ENCODE measurements around the gene FAM171A2.

Gene FAM171A2

DNA sequence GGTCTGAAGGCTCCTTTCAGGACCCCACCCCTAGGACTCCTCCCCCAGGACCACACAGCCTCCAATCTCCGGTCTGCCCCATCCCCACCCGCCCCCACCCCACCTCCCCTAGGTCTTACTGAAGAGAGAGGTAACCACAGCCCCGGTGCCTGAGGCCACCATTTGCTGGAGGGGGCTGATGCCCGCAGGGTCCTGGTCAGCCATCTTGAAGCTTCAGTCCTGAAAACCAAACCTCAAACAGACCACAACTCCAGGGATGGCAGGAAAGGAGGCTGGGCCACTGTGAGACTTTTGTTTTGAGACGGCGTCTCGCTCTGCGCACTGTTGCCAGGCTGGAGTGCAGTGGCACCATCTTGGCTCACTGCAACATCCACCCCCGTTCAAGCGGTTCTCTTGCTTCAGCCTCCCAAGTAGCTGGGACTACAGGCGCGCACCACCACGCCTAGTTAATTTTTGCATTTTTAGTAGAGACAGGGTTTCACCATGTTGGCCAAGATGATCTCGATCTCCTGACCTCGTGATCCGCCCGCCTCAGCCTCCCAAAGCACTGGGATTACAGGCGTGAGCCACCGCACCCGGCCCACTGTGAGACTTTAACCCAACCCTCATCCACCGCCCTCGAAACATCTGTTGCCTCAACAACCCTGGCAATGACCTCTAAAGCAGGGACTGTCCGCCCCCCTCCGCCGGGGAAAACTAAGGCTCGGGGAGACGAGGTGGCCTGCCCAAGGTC lies 40.1 kb downstream of the FAM171A2 start:
- Histone ChIP-seq H3K4me1 (ENCODE audit: insufficient read depth, low read length) (peaks cover 15% of the 10 kb centered on the region), H3K36me3 (ENCODE audit: insufficient read depth, low read length) (peaks cover 31% of the 10 kb centered on the region), H3K27me3 (ENCODE audit: control insufficient read depth in 1 of 2, insufficient read depth in 2 of 2, low read length in 2 of 2) (no peaks in the 10 kb centered on the region), H3K27ac (ENCODE audit: low read depth, low read length) (peak overlapping the region; percentile 82), H3K4me3 (ENCODE audit: low read depth in 1 of 2, low read length in 2 of 2) (peak overlapping the region; percentile 78 to 98), H3K9me3 (ENCODE audit: low read length) (no peaks in the 10 kb centered on the region), H3K9ac (ENCODE audit: low read length) (peak overlapping the region; percentile 21)

- Histone ChIP-seq H3K4me1 (ENCODE audit: insufficient read depth, low read length) (peaks cover 15% of the 10 kb centered on the region), H3K9me3 (ENCODE audit: low read length) (no peaks in the 10 kb centered on the region), H3K4me3 (ENCODE audit: low read depth in 1 of 2, low read length in 2 of 2) (no peak overlapping the region), H3K27ac (ENCODE audit: low read depth, low read length) (no peak overlapping the region), H3K27me3 (ENCODE audit: control insufficient read depth in 1 of 2, insufficient read depth in 2 of 2, low read length in 2 of 2) (peaks cover 3 to 8% of the 10 kb centered on the region in 2 donors), H3K9ac (ENCODE audit: low read length) (no peak overlapping the region), H3K36me3 (ENCODE audit: insufficient read depth, low read length) (peaks cover 31% of the 10 kb centered on the region)
These were observed 41.3 kb downstream of the FAM171A2 start for GRCh38 chr17:44322236-44322895.

GRCh38 chr17:44321246-44322120 lies 42.2 kb downstream of the FAM171A2 start:
- H3K4me3 ChIP-seq (ENCODE audit: low read depth in 1 of 2, low read length in 2 of 2), result no peak overlapping the region
- peaks cover 12% of the 10 kb centered on the region for H3K4me1 ChIP-seq (ENCODE audit: insufficient read depth, low read length)
- no peaks in the 10 kb centered on the region for H3K9me3 ChIP-seq (ENCODE audit: low read length)
- peaks cover 31% of the 10 kb centered on the region for H3K36me3 ChIP-seq (ENCODE audit: insufficient read depth, low read length)
- H3K27ac ChIP-seq (ENCODE audit: low read depth, low read length), result no peak overlapping the region
- peaks cover 12 to 17% of the 10 kb centered on the region in 2 donors for H3K27me3 ChIP-seq (ENCODE audit: control insufficient read depth in 1 of 2, insufficient read depth in 2 of 2, low read length in 2 of 2)
- H3K9ac ChIP-seq (ENCODE audit: low read length), result no peak overlapping the region

DNA sequence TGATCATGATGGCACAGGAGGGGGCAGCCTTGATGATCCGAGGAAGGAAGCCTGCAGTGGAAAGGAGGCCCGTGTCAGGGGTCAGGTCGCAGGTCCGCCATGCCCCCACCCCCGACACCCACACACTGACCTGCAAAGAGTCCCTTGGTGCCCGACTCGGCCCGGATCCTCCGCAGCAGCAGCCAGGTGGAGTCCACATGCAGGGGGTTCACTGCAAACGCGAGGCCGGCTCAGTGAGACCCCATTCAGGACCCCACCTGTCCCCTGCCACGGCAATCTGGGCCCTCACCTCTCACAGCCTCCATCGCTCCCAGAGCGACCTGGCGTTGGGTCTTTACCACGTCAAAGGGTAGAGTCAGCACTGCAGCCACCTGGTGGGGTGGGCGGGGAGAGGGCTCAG lies 43.6 kb downstream of the FAM171A2 start:
- peaks cover 7% of the 10 kb centered on the region for H3K4me1 ChIP-seq (ENCODE audit: insufficient read depth, low read length)
- no peaks in the 10 kb centered on the region for H3K9me3 ChIP-seq (ENCODE audit: low read length)
- no peak overlapping the region for H3K27ac ChIP-seq (ENCODE audit: low read depth, low read length)
- H3K36me3 ChIP-seq (ENCODE audit: insufficient read depth, low read length), result peaks cover 31% of the 10 kb centered on the region
- no peak overlapping the region for H3K9ac ChIP-seq (ENCODE audit: low read length)
- H3K4me3 ChIP-seq (ENCODE audit: low read depth in 1 of 2, low read length in 2 of 2), result no peak overlapping the region
- H3K27me3 ChIP-seq (ENCODE audit: control insufficient read depth in 1 of 2, insufficient read depth in 2 of 2, low read length in 2 of 2), result peaks cover 23 to 29% of the 10 kb centered on the region in 2 donors

GRCh38 chr17:44318077-44318892 lies 45.4 kb downstream of the FAM171A2 start:
- Histone ChIP-seq H3K27ac (ENCODE audit: low read depth, low read length) (no peak overlapping the region), H3K9me3 (ENCODE audit: low read length) (no peaks in the 10 kb centered on the region), H3K4me1 (ENCODE audit: insufficient read depth, low read length) (no peaks in the 10 kb centered on the region), H3K4me3 (ENCODE audit: low read depth in 1 of 2, low read length in 2 of 2) (no peak overlapping the region), H3K27me3 (ENCODE audit: control insufficient read depth in 1 of 2, insufficient read depth in 2 of 2, low read length in 2 of 2) (peaks cover 23 to 43% of the 10 kb centered on the region in 2 donors), H3K36me3 (ENCODE audit: insufficient read depth, low read length) (peaks cover 31% of the 10 kb centered on the region), H3K9ac (ENCODE audit: low read length) (no peak overlapping the region)

GRCh38 chr17:44317545-44317944 lies 46.1 kb downstream of the FAM171A2 start:
- H3K4me3 ChIP-seq (ENCODE audit: low read depth in 1 of 2, low read length in 2 of 2), result no peak overlapping the region
- no peaks in the 10 kb centered on the region for H3K9me3 ChIP-seq (ENCODE audit: low read length)
- H3K9ac ChIP-seq (ENCODE audit: low read length), result no peak overlapping the region
- no peaks in the 10 kb centered on the region for H3K4me1 ChIP-seq (ENCODE audit: insufficient read depth, low read length)
- peaks cover 23 to 48% of the 10 kb centered on the region in 2 donors for H3K27me3 ChIP-seq (ENCODE audit: control insufficient read depth in 1 of 2, insufficient read depth in 2 of 2, low read length in 2 of 2)
- no peak overlapping the region for H3K27ac ChIP-seq (ENCODE audit: low read depth, low read length)
- H3K36me3 ChIP-seq (ENCODE audit: insufficient read depth, low read length), result peaks cover 30% of the 10 kb centered on the region

- H3K4me3 ChIP-seq (ENCODE audit: low read depth in 1 of 2, low read length in 2 of 2), result no peak overlapping the region
- no peaks in the 10 kb centered on the region for H3K9me3 ChIP-seq (ENCODE audit: low read length)
- no peak overlapping the region for H3K27ac ChIP-seq (ENCODE audit: low read depth, low read length)
- no peak overlapping the region for H3K9ac ChIP-seq (ENCODE audit: low read length)
- no peaks in the 10 kb centered on the region for H3K4me1 ChIP-seq (ENCODE audit: insufficient read depth, low read length)
- H3K36me3 ChIP-seq (ENCODE audit: insufficient read depth, low read length), result peaks cover 16% of the 10 kb centered on the region
- H3K27me3 ChIP-seq (ENCODE audit: control insufficient read depth in 1 of 2, insufficient read depth in 2 of 2, low read length in 2 of 2), result peaks cover 23 to 48% of the 10 kb centered on the region in 2 donors
These were observed 47.6 kb downstream of the FAM171A2 start for GRCh38 chr17:44315760-44316731.

- peaks cover 23 to 48% of the 10 kb centered on the region in 2 donors for H3K27me3 ChIP-seq (ENCODE audit: control insufficient read depth in 1 of 2, insufficient read depth in 2 of 2, low read length in 2 of 2)
- peaks cover 7% of the 10 kb centered on the region for H3K36me3 ChIP-seq (ENCODE audit: insufficient read depth, low read length)
- H3K4me3 ChIP-seq (ENCODE audit: low read depth in 1 of 2, low read length in 2 of 2), result peak overlapping the region in 1 of 2 donors; percentile 11
These were observed 48.6 kb downstream of the FAM171A2 start for GRCh38 chr17:44314869-44315661.

DNA sequence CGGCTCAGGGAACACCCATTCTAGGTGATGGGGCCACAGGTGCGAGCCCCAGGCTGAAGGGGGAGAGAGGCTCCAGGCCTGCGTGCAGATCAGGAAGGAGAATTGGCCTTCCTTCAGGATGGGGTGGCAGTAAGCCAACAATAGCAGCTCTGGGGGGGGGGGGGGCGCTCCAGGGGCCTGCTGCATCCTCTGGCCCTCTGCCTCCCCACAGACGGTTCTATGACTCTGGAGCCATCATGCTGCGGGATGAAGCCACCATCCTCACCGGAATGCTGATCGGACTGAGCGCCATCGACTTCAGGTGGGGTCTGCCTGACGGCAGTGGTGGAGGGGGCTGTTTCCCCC lies 49.2 kb downstream of the FAM171A2 start:
- Histone ChIP-seq H3K4me3 (ENCODE audit: low read depth in 1 of 2, low read length in 2 of 2) (peak overlapping the region in 1 of 2 donors; percentile 11), H3K9ac (ENCODE audit: low read length) (no peak overlapping the region), H3K4me1 (ENCODE audit: insufficient read depth, low read length) (no peaks in the 10 kb centered on the region), H3K27me3 (ENCODE audit: control insufficient read depth in 1 of 2, insufficient read depth in 2 of 2, low read length in 2 of 2) (peaks cover 23 to 48% of the 10 kb centered on the region in 2 donors), H3K36me3 (ENCODE audit: insufficient read depth, low read length) (peaks cover under 1% of the 10 kb centered on the region), H3K27ac (ENCODE audit: low read depth, low read length) (no peak overlapping the region), H3K9me3 (ENCODE audit: low read length) (no peaks in the 10 kb centered on the region)

More at GRCh38 chr17:44314869-44315661, 48.6 kb downstream of the FAM171A2 start:
- H3K27ac ChIP-seq (ENCODE audit: low read depth, low read length), result no peak overlapping the region
- no peaks in the 10 kb centered on the region for H3K9me3 ChIP-seq (ENCODE audit: low read length)
- H3K4me1 ChIP-seq (ENCODE audit: insufficient read depth, low read length), result no peaks in the 10 kb centered on the region
- no peak overlapping the region for H3K9ac ChIP-seq (ENCODE audit: low read length)
